PC-3 (cell line): ENCODE results near the gene PRSS35. TPM values are rescaled to one million over a fixed set of nuclear protein-coding genes. Genes with fewer than 3 reads are reported as not detected.
"Not testable (repeated sequence)": the region's sequence is repeated elsewhere in the genome, so short reads cannot be mapped to it uniquely, and the experiment has no call there.

Experiments
- ATAC-seq: fragments of 200-7000 bp; cut with Tn5 transposase; 2 replicates; pipeline ENCODE4 v1.9.1; 2020; ENCODE audit warnings: mild to moderate bottlenecking, moderate library complexity
- BruUV-seq: library from RNA; stranded (reverse); fragments of 400-500 nt; replicated peaks from 2 replicates; lab custom pipeline; 2021; lab: Mats Ljungman, UMichigan
- CTCF ChIA-PET: fragments of 300-600 bp; sonication (Branson Sonifier 250); formaldehyde crosslinking; loops from one replicate; lab custom pipeline; 2022; ENCODE audit warnings: antibody characterized with exemption; lab: Charles Lee
- POLR2A ChIA-PET: fragments of 300-600 bp; sonication (Branson Sonifier 250); formaldehyde crosslinking; loops from one replicate; lab custom pipeline; 2022; ENCODE audit warnings: antibody characterized with exemption; ENCODE audit not compliant: unreplicated experiment; lab: Charles Lee
- DNase-seq: peaks from one replicate; pipeline ENCODE4 v3.0.0-alpha.2; 2015
- H2AFZ ChIP-seq: fragments of 300-600 bp; sonication (generic); 2 replicates; pipeline ENCODE4 v1.6.0; 2016; ENCODE audit warnings: antibody characterized with exemption, low read length
- H3F3A ChIP-seq: fragments of 300-600 bp; sonication (generic); one replicate; pipeline ENCODE4 v1.6.0; 2017; ENCODE audit warnings: antibody characterized with exemption, low read length, control low read depth, mild to moderate bottlenecking; ENCODE audit not compliant: unreplicated experiment
- H3K27ac ChIP-seq: fragments of 300-600 bp; sonication (generic); 2 replicates; pipeline ENCODE4 v1.5.1; 2016; ENCODE audit warnings: mild to moderate bottlenecking, low read length
- H3K27me3 ChIP-seq: fragments of 300-600 bp; sonication (generic); 2 replicates; pipeline ENCODE4 v1.6.1; 2016; ENCODE audit warnings: low read length, mixed read lengths
- H3K36me3 ChIP-seq: fragments of 300-600 bp; sonication (generic); 2 replicates; pipeline ENCODE4 v1.6.1; 2016; ENCODE audit warnings: low read depth, mixed run types, low read length, mixed read lengths
- H3K4me1 ChIP-seq: fragments of 300-600 bp; sonication (generic); 2 replicates; pipeline ENCODE4 v1.5.1; 2016; ENCODE audit warnings: low read length; ENCODE audit not compliant: insufficient read depth
- H3K4me2 ChIP-seq: fragments of 300-600 bp; sonication (generic); 2 replicates; pipeline ENCODE4 v1.6.0; 2016; ENCODE audit warnings: low read length
- H3K4me3 ChIP-seq: fragments of 300-600 bp; sonication (generic); 2 replicates; pipeline ENCODE4 v1.5.1; 2016; ENCODE audit warnings: mild to moderate bottlenecking, low read length, mixed read lengths
- H3K79me2 ChIP-seq: fragments of 300-600 bp; sonication (generic); 2 replicates; pipeline ENCODE4 v1.6.1; 2017; ENCODE audit warnings: low read length, mixed read lengths
- H3K9ac ChIP-seq: fragments of 300-600 bp; sonication (generic); 2 replicates; pipeline ENCODE4 v1.6.0; 2016; ENCODE audit warnings: mild to moderate bottlenecking, low read length
- H3K9me2 ChIP-seq: fragments of 300-600 bp; sonication (generic); replicated peaks from 2 replicates; pipeline ENCODE4 v1.6.1; 2016; ENCODE audit warnings: mixed run types, low read length, mixed read lengths
- H3K9me3 ChIP-seq: fragments of 300-600 bp; sonication (generic); 2 replicates; pipeline ENCODE4 v1.6.1; 2016; ENCODE audit warnings: low read length, mixed read lengths
- H4K20me1 ChIP-seq: fragments of 300-600 bp; sonication (generic); 2 replicates; pipeline ENCODE4 v1.6.1; 2016; ENCODE audit warnings: low read length, mixed read lengths
- EZH2 ChIP-seq: fragments of 300-600 bp; sonication (generic); IDR thresholded peaks from one replicate; pipeline ENCODE4 v1.6.1; 2017; ENCODE audit warnings: antibody characterized with exemption, mild to moderate bottlenecking, low read length; ENCODE audit not compliant: unreplicated experiment
- EZH2phosphoT487 ChIP-seq: fragments of 300-600 bp; sonication (generic); IDR thresholded peaks from 2 replicates; pipeline ENCODE4 v1.6.1; 2018; ENCODE audit warnings: mild to moderate bottlenecking, antibody characterized with exemption, low read length, borderline replicate concordance
- intact Hi-C: fragments of 100-400 bp; cut with micrococcal nuclease; formaldehyde crosslinking; loops from 2 replicates; pipeline ENCODE4 v1.9.0; 2023
- total RNA-seq: library from RNA; depleted of rRNA; stranded (reverse); fragments of >200 nt; gene quantifications from 2 replicates; pipeline ENCODE4 v1.2.3, GENCODE V29; 2014
- TF ChIP-seq, protein P1 (sequence below): fragments of 300-600 bp; sonication (generic); conservative IDR thresholded peaks from 2 replicates; pipeline ENCODE4 v1.5.1; 2017; ENCODE audit warnings: antibody characterized with exemption, low read depth, mild to moderate bottlenecking, low read length

Gene PRSS35
- total RNA-seq, 1 experiment from 2014 or later, result 1.7 TPM

DNA sequence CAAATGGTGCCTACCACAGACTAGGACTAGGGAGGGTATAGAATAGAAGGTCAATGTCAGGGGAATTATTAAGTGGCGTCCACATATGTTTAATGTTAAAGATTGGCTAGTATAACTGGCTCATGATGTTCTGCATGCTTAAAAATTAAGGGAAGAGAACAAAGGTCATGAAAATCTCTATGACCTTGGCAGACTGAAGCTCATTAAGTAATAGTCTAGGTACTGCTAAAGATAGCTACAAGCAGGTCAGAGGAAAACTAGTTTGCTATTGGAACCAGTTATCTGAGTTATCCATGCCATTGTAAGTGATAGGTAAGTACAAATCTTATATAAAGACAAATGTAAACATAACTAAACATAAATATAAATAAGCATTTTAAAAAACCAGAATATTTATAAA lies 32.9 kb upstream of the PRSS35 start:
- Histone ChIP-seq H3K9ac (no peak overlapping the region), H2AFZ (no peak overlapping the region), H3K36me3 (no peaks in the 10 kb centered on the region), H3K9me3 (no peaks in the 10 kb centered on the region), H3K27me3 (no peaks in the 10 kb centered on the region), H4K20me1 (no peaks in the 10 kb centered on the region), H3K4me1 (no peaks in the 10 kb centered on the region), H3K9me2 (no peaks in the 10 kb centered on the region), H3K4me2 (no peak overlapping the region), H3K79me2 (no peaks in the 10 kb centered on the region), H3F3A (no peaks in the 10 kb centered on the region), H3K27ac (no peak overlapping the region), H3K4me3 (no peak overlapping the region)
- TF ChIP-seq EZH2phosphoT487, result no peak
- TF ChIP-seq, protein P1, sequence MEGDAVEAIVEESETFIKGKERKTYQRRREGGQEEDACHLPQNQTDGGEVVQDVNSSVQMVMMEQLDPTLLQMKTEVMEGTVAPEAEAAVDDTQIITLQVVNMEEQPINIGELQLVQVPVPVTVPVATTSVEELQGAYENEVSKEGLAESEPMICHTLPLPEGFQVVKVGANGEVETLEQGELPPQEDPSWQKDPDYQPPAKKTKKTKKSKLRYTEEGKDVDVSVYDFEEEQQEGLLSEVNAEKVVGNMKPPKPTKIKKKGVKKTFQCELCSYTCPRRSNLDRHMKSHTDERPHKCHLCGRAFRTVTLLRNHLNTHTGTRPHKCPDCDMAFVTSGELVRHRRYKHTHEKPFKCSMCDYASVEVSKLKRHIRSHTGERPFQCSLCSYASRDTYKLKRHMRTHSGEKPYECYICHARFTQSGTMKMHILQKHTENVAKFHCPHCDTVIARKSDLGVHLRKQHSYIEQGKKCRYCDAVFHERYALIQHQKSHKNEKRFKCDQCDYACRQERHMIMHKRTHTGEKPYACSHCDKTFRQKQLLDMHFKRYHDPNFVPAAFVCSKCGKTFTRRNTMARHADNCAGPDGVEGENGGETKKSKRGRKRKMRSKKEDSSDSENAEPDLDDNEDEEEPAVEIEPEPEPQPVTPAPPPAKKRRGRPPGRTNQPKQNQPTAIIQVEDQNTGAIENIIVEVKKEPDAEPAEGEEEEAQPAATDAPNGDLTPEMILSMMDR, result no peak
- no peak for TF ChIP-seq EZH2
- CTCF ChIA-PET, result no interaction called here
- intact Hi-C loops, result no loop called here
- DNase-seq, result no peak
- POLR2A ChIA-PET, result no interaction called here
- no peak for ATAC-seq
- no TSS peak for BruUV-seq

DNA sequence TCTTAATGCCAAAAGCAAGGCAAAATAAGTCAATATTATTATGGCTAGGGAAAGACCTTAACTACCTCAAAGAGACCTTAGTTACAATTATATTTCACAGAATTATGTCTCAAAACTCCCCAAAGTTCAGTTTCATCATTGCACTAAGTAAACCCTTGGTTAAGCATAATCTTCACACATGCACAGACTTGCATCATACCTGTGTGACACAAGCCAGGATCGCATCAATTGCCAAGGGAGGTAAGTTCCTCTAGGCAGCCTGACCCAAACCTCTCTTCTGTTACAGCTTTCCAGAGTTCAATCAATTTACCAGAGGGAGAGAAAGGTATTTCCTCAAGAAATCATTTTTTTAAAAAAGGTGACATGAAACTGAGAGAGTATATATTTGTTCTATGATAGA lies 31.9 kb upstream of the PRSS35 start:
- intact Hi-C loops, result no loop called here
- Histone ChIP-seq H3F3A (no peaks in the 10 kb centered on the region), H4K20me1 (no peaks in the 10 kb centered on the region), H3K79me2 (no peaks in the 10 kb centered on the region), H3K27ac (no peak overlapping the region), H2AFZ (no peak overlapping the region), H3K9me2 (no peaks in the 10 kb centered on the region), H3K4me2 (no peak overlapping the region), H3K9ac (no peak overlapping the region), H3K9me3 (no peaks in the 10 kb centered on the region), H3K27me3 (no peaks in the 10 kb centered on the region), H3K36me3 (no peaks in the 10 kb centered on the region), H3K4me3 (no peak overlapping the region), H3K4me1 (no peaks in the 10 kb centered on the region)
- no TSS peak for BruUV-seq
- no peak for ATAC-seq
- ChIA-PET CTCF (no interaction called here), POLR2A (no interaction called here)
- no peak for DNase-seq
- TF ChIP-seq EZH2phosphoT487 (no peak), EZH2 (no peak)
- TF ChIP-seq, protein P1, result no peak

DNA sequence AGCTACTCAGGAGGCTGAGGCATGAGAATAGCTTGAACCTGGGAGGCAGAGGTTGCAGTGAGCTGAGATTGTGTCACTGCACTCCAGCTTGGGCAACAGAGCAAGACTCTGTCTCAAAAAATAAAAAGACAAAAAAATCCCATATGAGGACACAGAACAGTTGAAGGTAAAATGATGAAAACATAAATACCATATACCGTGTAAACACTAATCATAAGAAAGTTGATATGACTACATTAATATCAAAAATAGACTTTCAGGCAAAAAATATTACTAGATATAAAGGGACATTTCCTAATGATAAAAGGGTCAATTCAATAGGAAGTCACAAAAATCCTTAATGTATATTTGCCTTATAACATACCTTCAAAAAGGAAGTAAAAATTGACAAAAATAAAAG lies 30.4 kb upstream of the PRSS35 start:
- H3K4me3 ChIP-seq, H4K20me1 ChIP-seq, H3K9me3 ChIP-seq, H3K36me3 ChIP-seq, H3K27me3 ChIP-seq, CTCF ChIA-PET, BruUV-seq, H2AFZ ChIP-seq, DNase-seq, H3K9ac ChIP-seq, H3K27ac ChIP-seq, H3K79me2 ChIP-seq, POLR2A ChIA-PET, H3K9me2 ChIP-seq, intact Hi-C loops, H3F3A ChIP-seq, H3K4me1 ChIP-seq, ATAC-seq, H3K4me2 ChIP-seq: not testable (repeated sequence)
